Ishikawa (cell line): ENCODE results near the gene GNAI1.

Experiments used
- CEBPB ChIP-seq: IDR thresholded peaks from 2 replicates; pipeline ENCODE4 v1.6.1; 2012
- CREB1 ChIP-seq: IDR thresholded peaks from 2 replicates; pipeline ENCODE4 v1.6.1; 2012; ENCODE audit warnings: low read depth
- EGR1 ChIP-seq: IDR thresholded peaks from 2 replicates; pipeline ENCODE4 v1.6.1; 2012
- EP300 ChIP-seq: IDR thresholded peaks from 2 replicates; pipeline ENCODE4 v1.6.1; 2012; ENCODE audit warnings: borderline replicate concordance
- FOXM1 ChIP-seq: IDR thresholded peaks from 2 replicates; pipeline ENCODE4 v1.6.1; 2012; ENCODE audit warnings: low read depth, borderline replicate concordance
- MAX ChIP-seq: IDR thresholded peaks from 2 replicates; pipeline ENCODE4 v1.6.1; 2012
- NFIC ChIP-seq: IDR thresholded peaks from 2 replicates; pipeline ENCODE4 v1.6.1; 2012
- RAD21 ChIP-seq: IDR thresholded peaks from 2 replicates; pipeline ENCODE4 v1.6.1; 2012; ENCODE audit warnings: low read depth
- REST ChIP-seq: IDR thresholded peaks from 2 replicates; pipeline ENCODE4 v1.6.1; 2012; ENCODE audit warnings: low read depth, mild to moderate bottlenecking
- TAF1 ChIP-seq: IDR thresholded peaks from 2 replicates; pipeline ENCODE4 v1.6.1; 2012; ENCODE audit warnings: low read depth, mild to moderate bottlenecking
- TCF12 ChIP-seq: IDR thresholded peaks from 2 replicates; pipeline ENCODE4 v1.6.1; 2012; ENCODE audit warnings: low read depth
- TEAD4 ChIP-seq: IDR thresholded peaks from 2 replicates; pipeline ENCODE4 v1.6.1; 2012
- USF1 ChIP-seq: IDR thresholded peaks from 2 replicates; pipeline ENCODE4 v1.6.1; 2012
- YY1 ChIP-seq: IDR thresholded peaks from 2 replicates; pipeline ENCODE4 v1.6.1; 2012; ENCODE audit warnings: low read depth
- ZBTB7A ChIP-seq: IDR thresholded peaks from 2 replicates; pipeline ENCODE4 v1.6.1; 2012; ENCODE audit warnings: low read depth

GNAI1 gene

GRCh38 chr7:80216996-80217842 is 82.6 kb downstream of the GNAI1 start:
- TF ChIP-seq EGR1 (no peak), FOXM1 (no peak), REST (no peak), MAX (no peak), TEAD4 (no peak), EP300 (no peak), USF1 (no peak), NFIC (no peak), CEBPB (no peak), ZBTB7A (no peak)

GRCh38 chr7:80218723-80219122 is 84.1 kb downstream of the GNAI1 start:
- TF ChIP-seq YY1 (no peak), EP300 (no peak), TCF12 (no peak), FOXM1 (no peak), REST (no peak), TAF1 (no peak), USF1 (no peak), CREB1 (no peak), CEBPB (no peak), EGR1 (no peak), NFIC (no peak), TEAD4 (no peak), RAD21 (no peak), MAX (no peak), ZBTB7A (no peak)

GRCh38 chr7:80220022-80220634 is 85.5 kb downstream of the GNAI1 start:
- TF ChIP-seq TCF12: no peak
- no peak for TF ChIP-seq FOXM1
- TF ChIP-seq CREB1: no peak
- TF ChIP-seq NFIC: no peak
- TF ChIP-seq TAF1: no peak
- TF ChIP-seq YY1: no peak
- no peak for TF ChIP-seq EGR1
- TF ChIP-seq RAD21: no peak
- TF ChIP-seq CEBPB: no peak
- no peak for TF ChIP-seq USF1
- TF ChIP-seq ZBTB7A: no peak
- TF ChIP-seq TEAD4: no peak
- no peak for TF ChIP-seq MAX
- TF ChIP-seq EP300: no peak
- no peak for TF ChIP-seq REST
